Upper lobe of left lung (tissue), 6 donors: ENCODE measurements around the gene INO80E. TPM values are rescaled to one million over a fixed set of nuclear protein-coding genes. Genes with fewer than 3 reads are reported as not detected.

Experiments used
- ATAC-seq, 2 donors: fragments of 200-7000 bp; cut with Tn5 transposase; one replicate each; pipeline ENCODE4 v1.9.1; 2022; ENCODE audit warnings: mild to moderate bottlenecking in 2 of 2, moderate library complexity in 2 of 2; ENCODE audit not compliant: low FRiP score in 2 of 2
- DNase-seq, 2 donors: peaks; one replicate each; pipeline ENCODE4 v3.0.0-alpha.2; 2019 to 2020
- H3K27ac ChIP-seq, 4 donors: fragments of 200-600 bp; sonication (generic); one replicate each; pipeline ENCODE4 v1.5.1; 2016 to 2019
- H3K27me3 ChIP-seq, 4 donors: fragments of 200-600 bp; sonication (generic); one replicate each; pipeline ENCODE4 v1.5.1; 2017 to 2019
- H3K36me3 ChIP-seq, 4 donors: fragments of 200-600 bp; sonication (generic); one replicate each; pipeline ENCODE4 v1.5.1; 2016 to 2019
- H3K4me1 ChIP-seq, 4 donors: fragments of 200-600 bp; sonication (generic); one replicate each; pipeline ENCODE4 v1.5.1; 2018 to 2019
- H3K4me3 ChIP-seq, 4 donors: fragments of 200-600 bp; sonication (generic); one replicate each; pipeline ENCODE4 v1.5.1; 2017 to 2019; ENCODE audit warnings: mild to moderate bottlenecking in 2 of 4, moderate library complexity in 1 of 4
- H3K9me3 ChIP-seq, 4 donors: fragments of 200-600 bp; sonication (generic); one replicate each; pipeline ENCODE4 v1.5.1; 2018 to 2019
- CTCF ChIP-seq, 6 experiments: fragments of 450-650 bp in 4 of 6; fragments of 200-600 bp in 2 of 6; sonication (generic) in 2 of 6; IDR thresholded peaks; one replicate each; pipeline ENCODE4 v1.5.1; 2016 to 2019; ENCODE audit warnings: antibody characterized with exemption in 6 of 6
- EP300 ChIP-seq, 4 donors: sonication (generic); formaldehyde crosslinking; IDR thresholded peaks; one replicate each; pipeline ENCODE4 v1.5.1; 2017; ENCODE audit warnings: antibody characterized with exemption in 4 of 4, control low read depth in 2 of 4
- POLR2A ChIP-seq, 4 donors: fragments of 450-650 bp; IDR thresholded peaks; one replicate each; pipeline ENCODE4 v1.5.1; 2016 to 2017; ENCODE audit warnings: antibody characterized with exemption in 4 of 4, mild to moderate bottlenecking in 2 of 4
- POLR2AphosphoS5 ChIP-seq, 2 donors: sonication (generic); formaldehyde crosslinking; IDR thresholded peaks; one replicate each; pipeline ENCODE4 v1.5.1; 2017; ENCODE audit warnings: antibody characterized with exemption in 2 of 2
- WGBS, 2 donors: methylation state at CpG; one replicate each; pipeline ENCODE4 v1.1.5; 2017 to 2018; 5-methylcytosine and 5-hydroxymethylcytosine counted together
- total RNA-seq, 6 donors: library from RNA; depleted of rRNA in 4 of 6; stranded (reverse); fragments of >200 nt in 4 of 6; gene quantifications; one replicate each; pipeline versions ENCODE4 v1.1.0 to v1.2.1, GENCODE V29; 2016 to 2021
- donor health status: DM: no; HTN: no; CAD: no; lungs with moderate emphysema.
- donor health status: DM: no; HTN: yes; CAD: no; lungs with severe emphysema.

The INO80E gene
- total RNA-seq, 6 donors from 2014 or later = 29.5 to 82.8 (median 55.7) TPM

- Histone ChIP-seq H3K9me3 (no peaks in the 10 kb centered on the region), H3K4me3 (peak overlapping the region; percentile 68 to 98 (median 97)), H3K27ac (peak overlapping the region; percentile 93 to 98 (median 96)), H3K36me3 (peaks cover 19 to 41% (median 28%) of the 10 kb centered on the region in 4 donors), H3K4me1 (peaks cover 31 to 55% (median 48%) of the 10 kb centered on the region in 4 donors), H3K27me3 (no peaks in the 10 kb centered on the region)
- ATAC-seq (no peak), DNase-seq (no peak)
- 53 to 61% methylated on average over 5 of the region's 5 CpGs for WGBS, 2 donors
- TF ChIP-seq CTCF (IDR thresholded peaks at IDR 0.05) = no peak
- TF ChIP-seq EP300 (IDR thresholded peaks at IDR 0.05) = no peak
- TF ChIP-seq POLR2A (IDR thresholded peaks at IDR 0.05) = no peak
- no peak for TF ChIP-seq POLR2AphosphoS5 (IDR thresholded peaks at IDR 0.05)
Measured at GRCh38 chr16:29975134-29975538, 20.9 kb upstream of the INO80E start.

GRCh38 chr16:29975811-29976511, 20.1 kb upstream of the INO80E start:
- Histone ChIP-seq H3K4me1 (peaks cover 31 to 55% (median 49%) of the 10 kb centered on the region in 4 donors), H3K36me3 (peaks cover 27 to 44% (median 36%) of the 10 kb centered on the region in 4 donors), H3K27me3 (no peaks in the 10 kb centered on the region), H3K27ac (peak overlapping the region; percentile 93 to 98 (median 96)), H3K4me3 (peak overlapping the region in 3 of 4 donors; percentile 68 to 98 (median 96)), H3K9me3 (no peaks in the 10 kb centered on the region)
- ATAC-seq (no peak), DNase-seq (no peak)
- TF ChIP-seq POLR2AphosphoS5 (IDR thresholded peaks at IDR 0.05) (no peak), POLR2A (IDR thresholded peaks at IDR 0.05) (no peak), EP300 (IDR thresholded peaks at IDR 0.05) (no peak), CTCF (IDR thresholded peaks at IDR 0.05) (no peak)
- 8 to 20% methylated on average over 6 of the region's 6 CpGs for whole genome bisulfite sequencing, 2 donors

- DNase-seq (no peak), ATAC-seq (no peak)
- Histone ChIP-seq H3K27me3 (no peaks in the 10 kb centered on the region), H3K9me3 (no peaks in the 10 kb centered on the region), H3K4me1 (peaks cover 31 to 55% (median 49%) of the 10 kb centered on the region in 4 donors), H3K4me3 (peak overlapping the region in 3 of 4 donors; percentile 68 to 98 (median 96)), H3K27ac (peak overlapping the region; percentile 93 to 98 (median 96)), H3K36me3 (peaks cover 40 to 52% (median 43%) of the 10 kb centered on the region in 4 donors)
- peak; percentile 35 to 52 for TF ChIP-seq POLR2AphosphoS5 (IDR thresholded peaks at IDR 0.05)
- TF ChIP-seq CTCF (IDR thresholded peaks at IDR 0.05) = no peak
- 61 to 70% methylated on average over 7 to 9 of the region's 9 CpGs for WGBS, 2 donors
Measured at GRCh38 chr16:29977063-29977825, 18.8 kb upstream of the INO80E start.

- peaks cover 29 to 57% (median 49%) of the 10 kb centered on the region in 4 donors for H3K4me1 ChIP-seq
- ATAC-seq = no peak
- peaks cover 48 to 57% (median 51%) of the 10 kb centered on the region in 4 donors for H3K36me3 ChIP-seq
- WGBS, 2 donors = 91 to 95% methylated on average over 9 of the region's 9 CpGs
- peak overlapping the region; percentile 93 to 98 (median 96) for H3K27ac ChIP-seq
- H3K9me3 ChIP-seq = no peaks in the 10 kb centered on the region
- H3K4me3 ChIP-seq = peak overlapping the region in 1 of 4 donors; percentile 68
- DNase-seq = no peak
- no peaks in the 10 kb centered on the region for H3K27me3 ChIP-seq
- TF ChIP-seq POLR2AphosphoS5 (IDR thresholded peaks at IDR 0.05) (no peak), POLR2A (IDR thresholded peaks at IDR 0.05) (no peak), EP300 (IDR thresholded peaks at IDR 0.05) (no peak), CTCF (IDR thresholded peaks at IDR 0.05) (no peak)
Measured at GRCh38 chr16:29978081-29978480, 18.0 kb upstream of the INO80E start.
